Testis (tissue), 3 donors: ENCODE data around the gene NPHP4. TPM values are rescaled to one million over a fixed set of nuclear protein-coding genes. Genes with fewer than 3 reads are reported as not detected.

Source experiments
- DNase-seq: peaks from one replicate; pipeline ENCODE4 v3.0.0-alpha.2; 2019
- H3K27ac ChIP-seq, 2 donors: fragments of 200-600 bp; sonication (generic); one replicate each; pipeline ENCODE4 v1.5.1; 2019
- H3K27me3 ChIP-seq: fragments of 200-600 bp; sonication (generic); one replicate; pipeline ENCODE4 v1.5.1; 2019
- H3K36me3 ChIP-seq: fragments of 200-600 bp; sonication (generic); one replicate; pipeline ENCODE4 v1.5.1; 2017; ENCODE audit warnings: low read depth; ENCODE audit errors: missing control alignments
- H3K4me1 ChIP-seq: fragments of 200-600 bp; sonication (generic); one replicate; pipeline ENCODE4 v1.5.1; 2019
- H3K4me3 ChIP-seq, 2 donors: fragments of 200-600 bp; sonication (generic); one replicate each; pipeline ENCODE4 v1.5.1; 2017 to 2019
- H3K9me3 ChIP-seq: fragments of 200-600 bp; sonication (generic); one replicate; pipeline ENCODE4 v1.5.1; 2017
- POLR2A ChIP-seq: fragments of 450-650 bp; IDR thresholded peaks from one replicate; pipeline ENCODE4 v1.6.1; 2017; ENCODE audit warnings: antibody characterized with exemption, mild to moderate bottlenecking, moderate library complexity
- WGBS, 2 donors: methylation state at CpG; one replicate each; pipeline ENCODE4 v1.1.5; 2018; 5-methylcytosine and 5-hydroxymethylcytosine counted together
- intact Hi-C: fragments of 100-400 bp; cut with DNase I; formaldehyde crosslinking; loops from one replicate; pipeline ENCODE4 v1.15.1; 2023; ENCODE audit warnings: low total_unique reads
- polyA plus RNA-seq: library from polyadenylated mRNA; stranded (reverse); fragments of 350-450 nt; fragmentation: Illumina TruSeq; extraction: RNeasy Lipid Tissue Mini Kit (QIAGEN cat#74804); gene quantifications from one replicate; pipeline ENCODE4 v1.2.3, GENCODE V29; 2014; ENCODE audit warnings: low read depth, low replicate concordance; ENCODE audit not compliant: insufficient read depth
- total RNA-seq, 2 donors: library from RNA; depleted of rRNA; stranded (reverse); fragments of >200 nt; gene quantifications; one replicate each; pipeline ENCODE4 v1.2.3, GENCODE V29; 2016
- TF ChIP-seq, protein P1 (sequence below), 3 experiments: fragments of 450-650 bp in 2 of 3; fragments of 200-600 bp in 1 of 3; sonication (generic) in 1 of 3; IDR thresholded peaks; one replicate each; pipeline ENCODE4 v1.5.1; 2016 to 2019; ENCODE audit warnings: antibody characterized with exemption in 3 of 3, mild to moderate bottlenecking in 2 of 3, moderate library complexity in 1 of 3

NPHP4 gene
- total and polyA plus RNA-seq, 3 donors from 2014 or later: 26.3 to 65.9 (median 49.4) TPM

DNA sequence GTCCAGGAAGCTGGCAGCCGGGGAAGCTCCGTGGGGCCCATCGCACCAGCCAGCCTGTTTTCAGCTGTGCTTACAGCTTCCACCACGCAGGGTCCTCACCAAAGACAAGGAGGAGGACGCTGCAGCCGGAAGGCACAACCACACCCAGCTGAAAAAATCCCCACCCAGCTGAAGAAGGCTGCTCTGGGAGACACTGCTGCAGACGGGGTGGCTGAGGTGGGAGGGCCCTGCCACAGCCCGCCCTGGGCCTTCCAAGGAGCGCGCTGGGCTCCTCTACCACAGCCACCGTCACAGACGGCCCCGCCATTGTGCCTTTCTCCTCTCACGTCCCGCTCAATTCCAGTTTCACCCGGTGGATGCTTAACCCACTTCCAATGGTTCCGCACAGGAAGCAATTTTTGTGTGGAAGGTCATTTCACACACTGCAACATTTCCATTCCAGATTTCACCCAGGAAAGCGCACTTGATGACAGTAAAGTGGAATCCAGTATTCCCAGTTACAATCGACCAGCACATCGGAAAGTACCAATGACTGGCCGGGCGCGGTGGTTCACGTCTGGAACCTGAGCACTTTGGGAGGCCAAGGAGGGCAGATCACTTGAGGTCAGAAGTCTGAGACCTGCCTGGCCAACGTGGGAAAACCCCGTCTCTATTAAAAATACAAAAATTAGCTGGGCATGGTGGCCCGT lies 47.9 kb downstream of the NPHP4 start:
- Histone ChIP-seq H3K4me1 (no peaks in the 10 kb centered on the region), H3K27ac (no peak overlapping the region), H3K9me3 (no peaks in the 10 kb centered on the region), H3K36me3 (no peaks in the 10 kb centered on the region), H3K4me3 (no peak overlapping the region), H3K27me3 (no peaks in the 10 kb centered on the region)
- intact Hi-C loops: no loop called here
- peak; percentile 9 for DNase-seq
- 94 to 95% methylated on average over 23 to 27 of the region's 27 CpGs for WGBS, 2 donors
- no peak for TF ChIP-seq POLR2A
- TF ChIP-seq, protein P1, sequence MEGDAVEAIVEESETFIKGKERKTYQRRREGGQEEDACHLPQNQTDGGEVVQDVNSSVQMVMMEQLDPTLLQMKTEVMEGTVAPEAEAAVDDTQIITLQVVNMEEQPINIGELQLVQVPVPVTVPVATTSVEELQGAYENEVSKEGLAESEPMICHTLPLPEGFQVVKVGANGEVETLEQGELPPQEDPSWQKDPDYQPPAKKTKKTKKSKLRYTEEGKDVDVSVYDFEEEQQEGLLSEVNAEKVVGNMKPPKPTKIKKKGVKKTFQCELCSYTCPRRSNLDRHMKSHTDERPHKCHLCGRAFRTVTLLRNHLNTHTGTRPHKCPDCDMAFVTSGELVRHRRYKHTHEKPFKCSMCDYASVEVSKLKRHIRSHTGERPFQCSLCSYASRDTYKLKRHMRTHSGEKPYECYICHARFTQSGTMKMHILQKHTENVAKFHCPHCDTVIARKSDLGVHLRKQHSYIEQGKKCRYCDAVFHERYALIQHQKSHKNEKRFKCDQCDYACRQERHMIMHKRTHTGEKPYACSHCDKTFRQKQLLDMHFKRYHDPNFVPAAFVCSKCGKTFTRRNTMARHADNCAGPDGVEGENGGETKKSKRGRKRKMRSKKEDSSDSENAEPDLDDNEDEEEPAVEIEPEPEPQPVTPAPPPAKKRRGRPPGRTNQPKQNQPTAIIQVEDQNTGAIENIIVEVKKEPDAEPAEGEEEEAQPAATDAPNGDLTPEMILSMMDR (IDR thresholded peaks at IDR 0.05): no peak

DNA sequence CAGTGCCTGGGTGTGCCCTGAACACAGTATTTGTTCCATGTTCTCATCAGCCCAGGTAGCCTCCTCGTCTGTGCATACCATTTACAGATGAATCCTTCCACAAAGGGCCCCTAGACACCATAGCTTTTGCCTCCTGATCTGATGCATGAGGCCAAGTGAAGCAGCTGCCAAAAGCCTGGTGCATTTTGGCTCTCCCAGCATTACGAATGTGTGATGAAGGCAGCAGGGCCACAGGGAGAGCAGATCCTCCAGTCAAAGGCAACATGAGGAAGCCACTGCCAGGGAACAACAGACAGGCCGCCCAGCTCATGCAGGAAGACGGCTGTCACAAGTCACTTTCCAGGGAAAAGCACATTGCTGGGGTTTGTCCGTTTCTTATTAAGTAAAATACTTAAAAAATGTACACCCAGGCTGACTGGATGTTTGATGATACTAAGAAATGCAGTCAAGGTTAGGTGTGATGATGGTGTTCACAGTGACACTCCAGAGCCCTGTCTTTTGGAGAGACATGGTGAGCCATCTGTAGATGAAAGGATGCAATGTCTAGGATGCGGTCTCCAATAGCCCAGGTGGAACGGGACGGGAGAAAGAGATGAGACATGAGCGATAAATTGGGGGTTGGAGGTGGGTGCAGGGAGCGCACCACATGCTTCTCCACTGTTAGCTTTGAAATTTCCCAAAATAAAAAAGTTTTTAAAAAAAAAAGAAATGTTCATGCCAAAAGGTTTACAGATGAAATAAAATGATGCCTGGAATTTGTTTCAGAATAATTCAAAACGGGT lies 48.7 kb downstream of the NPHP4 start:
- TF ChIP-seq, protein P1 (IDR thresholded peaks at IDR 0.05): no peak
- TF ChIP-seq POLR2A: no peak
- no peaks in the 10 kb centered on the region for H3K9me3 ChIP-seq
- H3K27ac ChIP-seq: no peak overlapping the region
- H3K36me3 ChIP-seq: no peaks in the 10 kb centered on the region
- intact Hi-C loops: no loop called here
- DNase-seq: peak; percentile 11
- H3K4me1 ChIP-seq: no peaks in the 10 kb centered on the region
- WGBS, 2 donors: 86 to 88% methylated on average over 10 to 11 of the region's 11 CpGs
- H3K27me3 ChIP-seq: no peaks in the 10 kb centered on the region
- no peak overlapping the region for H3K4me3 ChIP-seq

DNA sequence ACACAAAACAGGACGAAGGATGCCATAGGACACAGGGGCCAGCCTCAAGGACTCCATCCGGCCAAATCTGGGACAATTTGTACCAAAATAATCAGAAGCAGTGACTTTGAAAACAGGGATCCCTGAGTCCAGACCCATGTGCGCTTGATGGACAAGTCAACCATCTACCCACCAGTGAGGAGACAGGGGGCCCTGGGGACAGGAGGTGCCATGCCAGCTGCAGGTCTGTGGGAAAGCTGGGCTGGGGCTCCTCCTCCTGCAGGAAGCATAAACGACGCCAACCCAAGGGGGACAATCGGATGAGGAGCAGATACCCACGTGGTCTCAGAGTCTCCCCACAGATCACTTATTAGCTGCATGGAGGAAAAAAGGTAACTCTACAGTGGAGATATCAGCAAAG lies 50.6 kb downstream of the NPHP4 start:
- no peak overlapping the region for H3K27ac ChIP-seq
- no peaks in the 10 kb centered on the region for H3K9me3 ChIP-seq
- H3K27me3 ChIP-seq: no peaks in the 10 kb centered on the region
- H3K4me3 ChIP-seq: no peak overlapping the region
- H3K36me3 ChIP-seq: no peaks in the 10 kb centered on the region
- TF ChIP-seq, protein P1 (IDR thresholded peaks at IDR 0.05): no peak
- TF ChIP-seq POLR2A: no peak
- H3K4me1 ChIP-seq: no peaks in the 10 kb centered on the region
- WGBS, 2 donors: 90 to 93% methylated on average over 7 of the region's 7 CpGs
- DNase-seq: peak; percentile 8
- intact Hi-C loops: no loop called here

DNA sequence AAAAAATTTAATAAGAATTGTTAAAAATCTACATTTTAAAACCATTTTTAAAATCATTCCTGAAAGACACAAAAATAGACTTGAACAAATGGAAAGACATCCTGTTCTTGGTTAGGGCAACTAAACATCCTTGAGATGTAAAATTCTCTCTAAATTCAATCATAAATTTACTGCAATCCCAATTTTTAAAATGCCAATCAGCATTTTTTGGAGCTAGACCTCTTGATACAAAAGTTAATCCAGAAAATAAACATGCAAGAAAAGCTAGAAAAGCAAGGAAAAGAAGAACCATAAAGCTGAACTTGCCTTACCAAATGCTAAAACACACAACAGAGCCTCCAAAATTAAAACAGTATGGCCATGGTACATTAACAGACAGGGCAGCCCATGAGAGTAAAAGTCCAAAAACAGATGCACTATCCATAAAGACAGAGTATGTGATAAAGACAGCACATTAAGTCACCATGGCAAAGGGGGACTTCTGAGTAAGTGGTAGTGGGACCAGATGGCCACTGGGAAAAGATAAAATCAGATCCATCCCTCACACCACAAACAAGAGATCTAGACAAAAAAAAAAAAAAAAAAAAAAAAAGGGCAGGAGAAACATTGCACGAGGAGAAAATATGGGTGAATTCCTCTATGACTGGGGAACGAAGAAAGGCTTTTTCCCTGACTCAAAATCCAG lies 51.4 kb downstream of the NPHP4 start:
- intact Hi-C loops: no loop called here
- 96 to 98% methylated on average over 2 of the region's 2 CpGs for WGBS, 2 donors

More for the DNA sequence above, 51.4 kb downstream of the NPHP4 start:
- no peak overlapping the region for H3K4me3 ChIP-seq
- no peaks in the 10 kb centered on the region for H3K36me3 ChIP-seq
- H3K9me3 ChIP-seq: no peaks in the 10 kb centered on the region
- H3K27me3 ChIP-seq: no peaks in the 10 kb centered on the region
- no peaks in the 10 kb centered on the region for H3K4me1 ChIP-seq
- DNase-seq: no peak
- no peak overlapping the region for H3K27ac ChIP-seq
- TF ChIP-seq, protein P1 (IDR thresholded peaks at IDR 0.05): no peak
- no peak for TF ChIP-seq POLR2A
